ENCODE measurements around the gene NR1D2.
"Not testable (repeated sequence)": the region's sequence is repeated elsewhere in the genome, so short reads cannot be mapped to it uniquely, and the experiment has no call there.

NR1D2 gene

GRCh38 chr3:24004171-24004938 is 59.3 kb downstream of the NR1D2 start:
- DNase-seq (ENCODE audit: low read depth): no peak

DNA sequence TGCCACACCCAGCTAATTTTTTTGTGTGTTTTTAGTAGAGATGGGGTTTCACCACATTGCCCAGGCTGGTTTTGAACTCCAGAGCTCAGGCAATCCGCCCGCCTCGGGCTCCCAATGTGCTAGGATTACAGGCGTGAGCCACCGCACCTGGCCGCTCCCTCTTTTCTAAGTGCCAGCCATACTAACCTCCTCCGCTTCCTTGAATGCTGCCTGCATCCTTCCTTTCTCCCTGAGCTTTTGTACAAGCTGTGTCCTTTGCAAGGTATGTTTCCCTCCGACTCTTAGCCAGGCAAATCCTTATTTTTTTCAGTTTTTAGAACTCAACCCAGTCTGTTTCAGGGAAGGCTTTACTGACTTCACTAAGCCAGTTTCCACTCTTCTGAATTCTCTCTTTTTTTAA is 60.6 kb downstream of the NR1D2 start:
- no peak for DNase-seq (ENCODE audit: low read depth)

DNA sequence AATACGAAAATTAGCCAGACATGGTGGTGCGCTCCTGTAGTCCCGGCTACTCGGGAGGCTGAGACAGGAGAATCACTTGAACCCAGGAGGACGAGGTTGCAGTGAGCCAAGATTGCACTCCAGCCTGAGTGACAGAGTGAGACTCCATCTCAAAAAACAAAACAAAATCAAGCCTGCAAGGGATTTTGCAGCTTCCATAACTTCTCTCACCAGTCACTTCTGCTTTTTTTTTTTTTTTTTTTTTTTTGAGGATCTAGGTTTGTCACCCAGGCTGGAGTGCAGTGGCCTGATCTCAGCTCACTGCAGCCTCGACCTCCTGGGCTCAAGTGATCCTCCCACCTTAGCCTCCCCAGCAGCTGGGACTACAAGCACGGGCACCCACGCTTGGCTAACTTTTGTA is 65.7 kb downstream of the NR1D2 start:
- not testable (repeated sequence) for DNase-seq (ENCODE audit: low read depth)

GRCh38 chr3:24012589-24013269 is 67.6 kb downstream of the NR1D2 start:
- no peak for DNase-seq (ENCODE audit: low read depth)

- no peak for DNase-seq (ENCODE audit: low read depth)
These were observed 72.2 kb downstream of the NR1D2 start for GRCh38 chr3:24017305-24017704.

GRCh38 chr3:24018784-24019570 is 73.9 kb downstream of the NR1D2 start:
- DNase-seq (ENCODE audit: low read depth): no peak

DNA sequence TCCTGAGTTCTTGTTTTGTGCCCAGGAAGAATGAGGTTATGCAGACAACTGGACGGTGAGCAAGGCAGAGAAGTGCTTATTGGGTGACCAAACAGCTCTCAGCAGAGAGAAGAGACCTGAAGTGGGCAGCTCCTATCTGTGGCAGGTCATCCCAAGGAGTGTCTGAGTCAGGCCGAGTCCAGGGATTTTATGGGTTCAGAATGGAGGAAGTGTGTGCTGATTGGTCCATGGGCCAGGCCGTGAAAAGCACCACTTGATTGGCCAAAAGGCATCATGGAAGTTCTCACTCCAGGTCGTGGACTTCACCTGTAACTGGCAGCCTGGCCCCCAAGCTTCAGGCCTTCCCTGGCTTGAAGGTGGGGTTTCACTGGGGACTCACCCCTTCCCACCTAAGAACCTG is 74.5 kb downstream of the NR1D2 start:
- no peak for DNase-seq (ENCODE audit: low read depth)

DNA sequence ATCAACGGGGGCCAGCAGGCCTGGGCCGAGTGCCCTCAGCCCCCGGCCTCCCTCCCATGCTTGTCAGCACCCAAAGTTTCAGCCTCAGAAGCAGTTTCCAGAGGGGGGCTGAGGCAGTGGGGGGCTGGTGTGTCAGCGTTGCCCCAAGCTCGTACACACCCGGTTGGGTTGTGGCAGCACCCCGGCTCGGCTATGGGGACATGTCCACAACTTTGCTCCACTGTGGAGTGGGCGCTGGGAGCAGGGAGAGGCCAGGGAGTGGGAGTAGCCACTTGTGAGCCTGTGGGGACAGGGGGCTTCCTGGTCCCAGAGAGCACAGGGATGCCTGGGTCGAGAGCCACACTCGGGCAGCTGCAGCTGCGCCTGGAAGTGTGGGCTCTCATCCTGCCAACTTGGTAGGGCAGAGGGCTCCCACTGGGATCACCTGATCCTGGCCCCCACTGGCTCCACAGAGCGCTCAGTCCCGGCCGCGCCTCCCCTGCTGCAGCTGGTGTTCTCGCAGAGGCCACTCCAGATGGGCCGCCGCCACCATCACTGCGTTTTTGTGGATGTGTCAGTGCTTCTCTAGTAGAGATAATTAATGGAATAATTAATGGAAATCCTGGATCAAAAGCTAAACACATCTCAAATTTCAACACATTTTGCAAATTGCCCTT is 75.1 kb downstream of the NR1D2 start:
- DNase-seq (ENCODE audit: low read depth): no peak

GRCh38 chr3:24023197-24023596 is 78.1 kb downstream of the NR1D2 start:
- no peak for DNase-seq (ENCODE audit: low read depth)

DNA sequence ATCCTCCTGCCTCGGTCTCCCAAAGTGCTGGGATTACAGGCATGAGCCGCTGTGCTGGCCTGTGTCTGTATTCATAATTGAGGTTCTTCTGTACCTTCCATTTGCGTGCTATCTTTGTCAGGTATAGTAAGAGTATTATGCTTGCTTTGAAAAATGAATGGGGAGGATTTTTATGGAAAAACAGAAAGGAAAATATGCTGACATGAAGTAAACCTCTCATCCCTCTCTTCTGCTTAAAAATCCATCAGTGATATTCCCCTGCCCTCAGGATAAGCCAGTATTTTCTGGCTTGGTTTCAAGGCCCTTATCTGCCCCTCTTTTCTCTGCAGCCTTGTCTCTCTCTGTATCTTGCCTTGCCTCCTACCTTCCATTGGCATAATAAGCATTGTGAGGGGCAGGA is 80.7 kb downstream of the NR1D2 start:
- DNase-seq (ENCODE audit: low read depth): no peak

GRCh38 chr3:24026665-24027064 is 81.6 kb downstream of the NR1D2 start:
- not testable (repeated sequence) for DNase-seq (ENCODE audit: low read depth)

- DNase-seq (ENCODE audit: low read depth): no peak
These were observed 82.9 kb downstream of the NR1D2 start for GRCh38 chr3:24027946-24028345.
